ENCODE measurements around the gene TTC31. TPM values are rescaled to one million over a fixed set of nuclear protein-coding genes. Genes with fewer than 3 reads are reported as not detected.

The TTC31 gene
- total RNA-seq, 1 experiment from 2014 or later: 26.4 TPM

DNA sequence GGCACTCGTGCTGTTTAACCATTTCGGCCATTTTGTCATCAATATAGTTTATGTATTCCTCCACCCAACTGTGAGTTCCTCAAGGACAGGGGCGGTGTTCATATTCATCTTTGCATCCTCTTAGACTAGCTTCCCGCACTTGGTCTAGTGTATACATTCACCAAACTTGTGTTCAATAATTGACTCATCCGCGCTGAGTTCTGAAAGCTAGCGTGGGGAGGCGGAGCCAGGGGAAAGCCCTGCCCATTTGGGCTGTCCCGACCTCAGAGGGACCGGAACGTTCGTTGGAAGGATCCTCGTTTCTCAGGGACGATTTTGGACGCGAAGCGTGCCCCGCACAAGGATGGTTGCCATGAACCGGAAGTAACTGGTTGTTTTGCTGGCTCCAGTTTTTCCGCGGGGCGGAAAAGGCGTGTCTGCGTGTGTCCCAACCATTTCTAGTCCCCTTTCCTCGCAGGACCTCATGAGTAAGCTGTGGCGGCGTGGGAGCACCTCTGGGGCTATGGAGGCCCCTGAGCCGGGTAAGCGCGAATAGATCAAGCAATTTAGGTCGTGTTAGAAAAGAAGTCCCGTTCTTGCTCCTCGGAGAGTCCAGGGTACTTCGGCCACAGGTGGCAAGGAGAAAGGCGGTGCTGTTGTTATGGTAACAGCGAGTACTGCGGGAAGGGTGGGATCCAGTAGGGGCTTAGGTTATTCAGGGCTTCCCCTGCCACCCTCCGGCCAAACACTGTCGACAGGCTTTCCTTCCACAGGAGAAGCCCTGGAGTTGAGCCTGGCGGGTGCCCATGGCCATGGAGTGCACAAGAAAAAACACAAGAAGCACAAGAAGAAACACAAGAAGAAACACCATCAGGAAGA is 28.0 kb upstream of the TTC31 start, which contains the start of gene INO80B (continued):
- TF ChIP-seq TCF7L2 (IDR thresholded peaks at IDR 0.05; ENCODE audit: borderline replicate concordance, extremely low read depth, insufficient read depth, insufficient read length): peak; percentile 36
- no peak for TF ChIP-seq EGR1 (IDR thresholded peaks at IDR 0.05; ENCODE audit: low read depth)
- TF ChIP-seq, protein P1, sequence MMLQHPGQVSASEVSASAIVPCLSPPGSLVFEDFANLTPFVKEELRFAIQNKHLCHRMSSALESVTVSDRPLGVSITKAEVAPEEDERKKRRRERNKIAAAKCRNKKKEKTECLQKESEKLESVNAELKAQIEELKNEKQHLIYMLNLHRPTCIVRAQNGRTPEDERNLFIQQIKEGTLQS (IDR thresholded peaks at IDR 0.05): no peak
- no peak for TF ChIP-seq ZNF274 (IDR thresholded peaks at IDR 0.05; ENCODE audit: low read depth, low read length)

DNA sequence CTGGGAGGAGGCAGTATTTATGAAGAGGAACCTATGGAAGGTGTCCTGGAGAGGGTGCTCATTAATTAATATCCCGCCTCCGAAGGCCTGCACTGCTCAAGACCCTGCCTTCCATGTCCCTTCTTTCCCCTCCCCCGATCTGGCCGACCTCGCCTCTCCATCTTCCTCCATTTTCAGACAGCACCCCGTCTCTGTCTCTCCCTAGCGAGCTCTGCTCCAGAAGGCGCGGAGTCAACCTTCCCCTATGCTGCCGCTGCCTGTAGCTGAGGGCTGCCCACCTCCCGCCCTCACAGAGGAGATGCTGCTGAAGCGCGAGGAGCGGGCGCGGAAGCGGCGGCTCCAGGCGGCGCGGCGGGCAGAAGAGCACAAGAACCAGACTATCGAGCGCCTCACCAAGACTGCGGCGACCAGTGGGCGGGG is 25.7 kb upstream of the TTC31 start:
- TF ChIP-seq ZNF274 (IDR thresholded peaks at IDR 0.05; ENCODE audit: low read depth, low read length) (no peak), FOSL1 (IDR thresholded peaks at IDR 0.05; ENCODE audit: low read depth) (no peak), POLR2AphosphoS5 (IDR thresholded peaks at IDR 0.05; ENCODE audit: low read depth, low read length) (no peak; the same call in 1 of the 2 replicates), JUND (IDR thresholded peaks at IDR 0.05) (no peak), TCF7L2 (IDR thresholded peaks at IDR 0.05; ENCODE audit: borderline replicate concordance, extremely low read depth, insufficient read depth, insufficient read length) (no peak), ZFX (IDR thresholded peaks at IDR 0.05) (no peak), SIN3A (IDR thresholded peaks at IDR 0.05; ENCODE audit: low read depth) (no peak), YY1 (IDR thresholded peaks at IDR 0.05; ENCODE audit: extremely low read depth, insufficient replicate concordance, low read depth, low read length) (no peak), EZH2 (IDR thresholded peaks at IDR 0.05) (no peak), RAD21 (IDR thresholded peaks at IDR 0.05; ENCODE audit: low read depth) (no peak), POLR2A (IDR thresholded peaks at IDR 0.05; ENCODE audit: borderline replicate concordance, extremely low read depth, insufficient read depth, insufficient read length) (no peak), CBX3 (IDR thresholded peaks at IDR 0.05; ENCODE audit: low read depth) (no peak), EGR1 (IDR thresholded peaks at IDR 0.05; ENCODE audit: low read depth) (no peak), SRF (IDR thresholded peaks at IDR 0.05; ENCODE audit: low read depth) (no peak)
- TF ChIP-seq, protein P2, sequence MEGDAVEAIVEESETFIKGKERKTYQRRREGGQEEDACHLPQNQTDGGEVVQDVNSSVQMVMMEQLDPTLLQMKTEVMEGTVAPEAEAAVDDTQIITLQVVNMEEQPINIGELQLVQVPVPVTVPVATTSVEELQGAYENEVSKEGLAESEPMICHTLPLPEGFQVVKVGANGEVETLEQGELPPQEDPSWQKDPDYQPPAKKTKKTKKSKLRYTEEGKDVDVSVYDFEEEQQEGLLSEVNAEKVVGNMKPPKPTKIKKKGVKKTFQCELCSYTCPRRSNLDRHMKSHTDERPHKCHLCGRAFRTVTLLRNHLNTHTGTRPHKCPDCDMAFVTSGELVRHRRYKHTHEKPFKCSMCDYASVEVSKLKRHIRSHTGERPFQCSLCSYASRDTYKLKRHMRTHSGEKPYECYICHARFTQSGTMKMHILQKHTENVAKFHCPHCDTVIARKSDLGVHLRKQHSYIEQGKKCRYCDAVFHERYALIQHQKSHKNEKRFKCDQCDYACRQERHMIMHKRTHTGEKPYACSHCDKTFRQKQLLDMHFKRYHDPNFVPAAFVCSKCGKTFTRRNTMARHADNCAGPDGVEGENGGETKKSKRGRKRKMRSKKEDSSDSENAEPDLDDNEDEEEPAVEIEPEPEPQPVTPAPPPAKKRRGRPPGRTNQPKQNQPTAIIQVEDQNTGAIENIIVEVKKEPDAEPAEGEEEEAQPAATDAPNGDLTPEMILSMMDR (IDR thresholded peaks at IDR 0.05 in 2 of 3, conservative IDR thresholded peaks at IDR 0.05 in 1 of 3; ENCODE audit: borderline replicate concordance in 1 of 3, insufficient read depth in 1 of 3, low read depth in 2 of 3, low read length in 2 of 3): no peak
- TF ChIP-seq, protein P1 (IDR thresholded peaks at IDR 0.05): no peak
- TF ChIP-seq, protein P3, sequence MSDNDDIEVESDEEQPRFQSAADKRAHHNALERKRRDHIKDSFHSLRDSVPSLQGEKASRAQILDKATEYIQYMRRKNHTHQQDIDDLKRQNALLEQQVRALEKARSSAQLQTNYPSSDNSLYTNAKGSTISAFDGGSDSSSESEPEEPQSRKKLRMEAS (IDR thresholded peaks at IDR 0.05): no peak
- Histone ChIP-seq H3K27ac (ENCODE audit: low read depth, low read length) (peak overlapping the region; percentile 89), H3K4me1 (ENCODE audit: control insufficient read depth in 1 of 2, insufficient read depth in 2 of 2, low read length in 2 of 2) (peaks cover 12 to 46% of the 10 kb centered on the region in 2 experiments), H3K4me3 (replicated peaks in 1 of 2; ENCODE audit: low read depth in 1 of 2, low read length in 2 of 2) (peak overlapping the region; percentile 62 to 66), H3K27me3 (ENCODE audit: insufficient read depth, low read length) (no peaks in the 10 kb centered on the region), H3K9ac (ENCODE audit: low read length) (peak overlapping the region; percentile 80), H2AFZ (ENCODE audit: low read depth, low read length, poor library complexity, severe bottlenecking) (no peak overlapping the region), H3K9me3 (ENCODE audit: control insufficient read depth in 1 of 2, insufficient read depth in 1 of 2, low read depth in 1 of 2, low read length in 2 of 2) (no peaks in the 10 kb centered on the region), H3K9me2 (ENCODE audit: insufficient read depth) (no peaks in the 10 kb centered on the region), H3K4me2 (ENCODE audit: low read length) (peak overlapping the region; percentile 74), H3K36me3 (ENCODE audit: control insufficient read depth in 1 of 2, insufficient read depth in 2 of 2, low read length in 2 of 2) (peaks cover 2 to 7% of the 10 kb centered on the region in 2 experiments; a peak in 2 of 4 replicates), H4K20me1 (ENCODE audit: insufficient read depth) (no peaks in the 10 kb centered on the region), H3K79me2 (ENCODE audit: insufficient read depth, low read length) (peaks cover 11% of the 10 kb centered on the region; the same call in 1 of the 2 replicates)
- BruUV-seq (replicated peaks): no TSS peak
- intact Hi-C loops (cut with micrococcal nuclease): loop anchor here (10.0 kb wide), 1 partner anchor 1222 kb away; the partner anchor contains the start of genes CCT7 and PRADC1
- ChIA-PET RAD21 (ENCODE audit: low non-redundant PET in 1 of 2, low total read pairs in 2 of 2, uncharacterized antibody in 2 of 2, unreplicated experiment in 2 of 2) (no interaction called here), POLR2A (interaction anchor here (2.0 kb wide), 1 partner anchor 11 kb away, joined by 21 read pairs; no protein-coding TSS in a partner anchor), CTCF (no interaction called here)
- no peak for ATAC-seq
- no peak for DNase-seq (ENCODE audit: low read depth, low spot score)
